K562 (cell line): ENCODE measurements around the gene LOC101059915.

Experiments
- ATAC-seq: fragments of 200-7000 bp; cut with Tn5 transposase; 3 replicates; pipeline ENCODE4 v1.9.1; 2020; ENCODE audit warnings: moderate library complexity
- BruUV-seq: library from RNA; stranded (reverse); fragments of 400-500 nt; replicated peaks from 2 replicates; lab custom pipeline; 2021; lab: Mats Ljungman, UMichigan
- CTCF ChIA-PET: fragments of 300-600 bp; formaldehyde crosslinking; extraction: SDS; loops from one replicate; lab custom pipeline; 2021; ENCODE audit warnings: low intra/inter-chr PET ratio; lab: Yijun Ruan, JAX
- POLR2A ChIA-PET: fragments of 300-600, 350-650 bp; sonication (Branson Sonifier 250); formaldehyde crosslinking; extraction: SDS; loops from one replicate; lab custom pipeline; 2021; ENCODE audit warnings: antibody characterized with exemption, inconsistent platforms; lab: Yijun Ruan, JAX
- DNase-seq, 4 experiments: peaks; one replicate each; pipeline versions ENCODE4 v3.0.0 to v3.0.0-alpha.2; 2011 to 2018; ENCODE audit warnings: low spot score in 3 of 4, mixed read lengths in 3 of 4; ENCODE audit errors: extremely low read depth in 1 of 4
- FAIRE-seq: peaks from 2 replicates; lab custom pipeline; 2011; peaks lifted over from hg19 to GRCh38; lab: Jason Lieb, UNC
- H2AFZ ChIP-seq: 2 replicates; pipeline ENCODE4 v1.6.0; 2011; ENCODE audit warnings: low read depth, low read length, control low read depth, inconsistent platforms
- H3K27ac ChIP-seq: fragments of 200-600 bp; 3 replicates; pipeline ENCODE4 v1.8.0; 2011; ENCODE audit warnings: low read depth, mild to moderate bottlenecking, control low read depth, inconsistent platforms, low read length, moderate library complexity, mixed read lengths; ENCODE audit errors: extremely low read depth
- H3K27me3 ChIP-seq, 2 experiments: fragments of 300-600 bp in 1 of 2; 2 replicates in 1 of 2; 3 replicates in 1 of 2; pipeline versions ENCODE4 v1.6.0 to v1.8.0; 2011; ENCODE audit warnings: inconsistent platforms in 2 of 2, low read length in 2 of 2, mild to moderate bottlenecking in 1 of 2, mixed read lengths in 1 of 2, moderate library complexity in 1 of 2; ENCODE audit not compliant: control insufficient read depth in 2 of 2, insufficient read depth in 2 of 2
- H3K36me3 ChIP-seq: fragments of 300-600 bp; 3 replicates; pipeline ENCODE4 v1.8.0; 2011; ENCODE audit warnings: mild to moderate bottlenecking, low read length, inconsistent platforms; ENCODE audit not compliant: control insufficient read depth, insufficient read depth
- H3K4me1 ChIP-seq, 2 experiments: fragments of 200-600 bp in 1 of 2; replicated peaks in 1 of 2; 2 replicates in 1 of 2; 3 replicates in 1 of 2; pipeline versions ENCODE4 v1.5.1 to v1.8.0; 2011; ENCODE audit warnings: inconsistent platforms in 2 of 2, low read length in 2 of 2, mild to moderate bottlenecking in 1 of 2, mixed read lengths in 1 of 2, moderate library complexity in 1 of 2; ENCODE audit not compliant: control insufficient read depth in 2 of 2, insufficient read depth in 2 of 2
- H3K4me2 ChIP-seq: 2 replicates; pipeline ENCODE4 v1.6.1; 2011; ENCODE audit warnings: low read length, control low read depth, inconsistent platforms, mixed read lengths; ENCODE audit not compliant: insufficient read depth
- H3K4me3 ChIP-seq: fragments of 200-600 bp; sonication (generic), shearing (Covaris generic); 2 replicates; pipeline ENCODE4 v1.5.1; 2016; ENCODE audit warnings: control low read depth, inconsistent platforms
- H3K79me2 ChIP-seq: fragments of 200-600 bp; 3 replicates; pipeline ENCODE4 v1.8.0; 2011; ENCODE audit warnings: low read length, inconsistent platforms; ENCODE audit not compliant: control insufficient read depth, insufficient read depth
- H3K9ac ChIP-seq, 2 experiments: 2 replicates each; pipeline versions ENCODE4 v1.6.0 to v1.6.1; 2011; ENCODE audit warnings: low read depth in 2 of 2, low read length in 2 of 2, control low read depth in 1 of 2, inconsistent platforms in 1 of 2, mild to moderate bottlenecking in 1 of 2, mixed read lengths in 1 of 2; ENCODE audit not compliant: insufficient read depth in 1 of 2
- H3K9me1 ChIP-seq: one replicate; pipeline ENCODE4 v1.6.0; 2011; ENCODE audit warnings: inconsistent platforms, mild to moderate bottlenecking, low read length, moderate library complexity; ENCODE audit not compliant: control insufficient read depth, insufficient read depth
- H3K9me3 ChIP-seq: replicated peaks from 2 replicates; pipeline ENCODE4 v1.5.1; 2011; ENCODE audit warnings: low read depth, low read length, inconsistent platforms; ENCODE audit not compliant: control insufficient read depth, insufficient read depth
- H4K20me1 ChIP-seq: replicated peaks from 2 replicates; pipeline ENCODE4 v1.6.1; 2011; ENCODE audit warnings: low read length, inconsistent platforms, mixed read lengths; ENCODE audit not compliant: control insufficient read depth, insufficient read depth
- CTCF ChIP-seq, 3 experiments: IDR thresholded peaks in 2 of 3; conservative IDR thresholded peaks in 1 of 3; 2 replicates each; pipeline ENCODE4 v1.5.1; 2011 to 2012; ENCODE audit warnings: low read length in 3 of 3, mild to moderate bottlenecking in 3 of 3, control low read depth in 2 of 3, improper control_type of control experiment in 1 of 3, inconsistent platforms in 1 of 3, low read depth in 1 of 3, mixed read lengths in 1 of 3, moderate library complexity in 1 of 3; ENCODE audit not compliant: insufficient read depth in 2 of 3
- HDAC8 ChIP-seq: fragments of 450-650 bp; IDR thresholded peaks from 2 replicates; pipeline ENCODE4 v1.6.1; 2016; ENCODE audit warnings: mild to moderate bottlenecking, missing genetic modification characterization, moderate library complexity, missing compliant biosample characterization
- WGBS: fragments of 100-300 bp; shearing (Covaris generic); methylation state at CpG from one replicate; pipeline ENCODE4 v1.1.6; 2016; ENCODE audit warnings: low coverage, mixed read lengths; ENCODE audit not compliant: insufficient coverage; ENCODE audit errors: missing lambda C conversion rate; 5-methylcytosine and 5-hydroxymethylcytosine counted together
- in situ Hi-C: fragments of 300-500 bp; cut with MboI; formaldehyde crosslinking; loops from 4 replicates; pipeline ENCODE4 v1.15.0; 2018; ENCODE audit warnings: inconsistent platforms, mixed read lengths
- intact Hi-C: fragments of 100-400 bp; cut with micrococcal nuclease; formaldehyde crosslinking; loops from 2 replicates; pipeline ENCODE4 v1.14.2; 2022

The LOC101059915 gene

DNA sequence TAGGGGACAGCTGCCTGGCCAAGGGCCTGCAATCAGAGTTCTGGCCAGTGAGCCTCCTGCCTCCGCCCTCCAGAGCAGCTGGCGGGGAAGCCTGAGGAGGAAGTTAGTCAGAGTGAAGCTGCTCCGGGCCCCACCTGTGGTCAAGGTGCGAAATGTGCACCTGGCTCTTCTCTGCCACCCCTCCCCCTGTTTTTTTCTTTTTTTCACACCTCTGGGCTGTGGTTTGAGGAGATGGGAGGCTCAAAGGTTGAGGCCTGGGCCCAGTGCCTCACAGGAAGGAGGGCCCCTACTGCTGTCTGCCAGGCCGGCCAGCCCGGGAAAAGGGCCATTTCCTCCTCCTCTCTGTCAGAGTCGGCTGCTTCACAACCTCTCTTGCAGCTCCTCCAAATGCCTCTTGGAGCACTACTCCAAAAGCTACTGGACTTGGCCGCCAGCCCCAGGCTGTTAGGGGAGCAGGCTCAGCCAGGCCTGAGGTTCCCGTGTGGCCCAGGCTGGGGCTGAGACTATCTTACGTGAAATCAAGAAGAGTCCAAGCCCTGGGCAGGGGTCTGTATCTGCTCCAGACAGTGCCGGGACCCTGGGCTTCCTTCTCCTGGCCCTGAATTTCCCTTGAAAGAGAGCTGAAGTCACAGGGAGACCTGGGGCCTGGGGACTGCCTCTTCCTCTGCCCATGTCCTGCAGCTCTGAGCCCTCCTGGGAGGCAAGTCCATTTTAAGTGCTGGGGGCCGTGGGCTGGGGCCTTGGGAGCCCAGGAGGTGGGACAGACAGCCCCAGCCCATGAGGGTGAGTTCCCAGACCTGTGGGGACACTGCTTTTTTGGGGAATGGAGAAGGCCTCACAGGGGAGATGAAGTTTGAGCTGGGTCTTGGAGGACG, 44.5 kb upstream of the LOC101059915 start:
- Histone ChIP-seq H3K79me2 (no peaks in the 10 kb centered on the region), H3K27ac (no peak overlapping the region), H2AFZ (0 out of 2 replicates have a peak overlapping the region, but pooled peaks have one; percentile 32), H3K4me1 (peaks cover 2 to 4% of the 10 kb centered on the region in 2 experiments; a peak in 3 of 5 replicates), H3K9me1 (no peaks in the 10 kb centered on the region), H3K4me3 (no peak overlapping the region), H3K9ac (peak overlapping the region in 1 of 2 experiments; percentile 29; a peak in 1 of 4 replicates), H3K9me3 (no peaks in the 10 kb centered on the region), H4K20me1 (no peaks in the 10 kb centered on the region), H3K36me3 (no peaks in the 10 kb centered on the region), H3K4me2 (no peak overlapping the region)
- in situ Hi-C loops (no loop called here), intact Hi-C loops (no loop called here)
- FAIRE-seq (no peak), ATAC-seq (peak; percentile 90)
- WGBS = 30% methylated on average over 9 of the region's 13 CpGs
- BruUV-seq = no TSS peak
- CTCF ChIA-PET = no interaction called here
- POLR2A ChIA-PET = interaction anchor here (0.6 to 0.7 kb wide), 2 partner anchors 42 to 1122 kb away, joined by 3 to 4 read pairs; no protein-coding TSS in a partner anchor
- TF ChIP-seq CTCF (IDR thresholded peaks at IDR 0.05 in 2 of 3, conservative IDR thresholded peaks at IDR 0.05 in 1 of 3; ENCODE audit: insufficient read depth in 2 of 3, low read depth in 1 of 3, low read length in 3 of 3) (peak; percentile 21 to 32 (median 23); a peak in 3 of 6 replicates), HDAC8 (tag) (no peak)
- TF ChIP-seq, all 486 proteins: peak for 1
- H3K27me3 ChIP-seq = peaks cover 0 to 12% of the 10 kb centered on the region in 2 experiments; a peak in 2 of 5 replicates
- DNase-seq = peak in 3 of 4 experiments; percentile 23 to 44 (median 34)
